Stimulated activated CD8-positive, alpha-beta memory T cell treated with anti-CD3 and anti-CD28 coated beads, Interleukin-7, amount 100 ng/mL, for 4 hours (primary cell): ENCODE data around the gene APPL2.
"Not testable (repeated sequence)": the region's sequence is repeated elsewhere in the genome, so short reads cannot be mapped to it uniquely, and the experiment has no call there.

Experiments
- DNase-seq, 2 donors: peaks; one replicate each; pipeline ENCODE4 v3.0.0-alpha.2; 2020; ENCODE audit warnings: low read depth in 2 of 2

Gene APPL2

GRCh38 chr12:105196090-105196489 lies 39.9 kb downstream of the APPL2 start:
- no peak for DNase-seq

- DNase-seq = no peak
Observed at GRCh38 chr12:105194947-105195346, 41.0 kb downstream of the APPL2 start.

GRCh38 chr12:105192624-105193225 lies 43.2 kb downstream of the APPL2 start:
- no peak for DNase-seq

GRCh38 chr12:105190530-105190929 lies 45.4 kb downstream of the APPL2 start:
- DNase-seq = no peak

- no peak for DNase-seq
Observed at GRCh38 chr12:105189293-105189692, 46.7 kb downstream of the APPL2 start.

GRCh38 chr12:105183976-105184375 lies 52.0 kb downstream of the APPL2 start:
- DNase-seq = not testable (repeated sequence)

- DNase-seq = not testable (repeated sequence)
Observed at GRCh38 chr12:105183406-105183805, 52.6 kb downstream of the APPL2 start.

- DNase-seq = not testable (repeated sequence)
Observed at GRCh38 chr12:105179114-105179513, 56.9 kb downstream of the APPL2 start.

GRCh38 chr12:105177208-105177607 lies 58.8 kb downstream of the APPL2 start:
- no peak for DNase-seq

- DNase-seq = no peak
Observed at GRCh38 chr12:105175397-105175990, 60.5 kb downstream of the APPL2 start.

GRCh38 chr12:105171691-105172436 lies 64.1 kb downstream of the APPL2 start:
- no peak for DNase-seq

- no peak for DNase-seq
Observed at GRCh38 chr12:105170139-105170538, 65.8 kb downstream of the APPL2 start.

GRCh38 chr12:105168006-105168405 lies 68.0 kb downstream of the APPL2 start:
- no peak for DNase-seq

- DNase-seq = no peak
Observed at GRCh38 chr12:105167346-105167745, 68.6 kb downstream of the APPL2 start.

- no peak for DNase-seq
Observed at GRCh38 chr12:105166736-105167135, 69.2 kb downstream of the APPL2 start.

GRCh38 chr12:105164068-105164467 lies 71.9 kb downstream of the APPL2 start:
- DNase-seq = no peak

- DNase-seq = no peak
Observed at GRCh38 chr12:105162174-105162573, 73.8 kb downstream of the APPL2 start.

- DNase-seq = no peak
Observed at GRCh38 chr12:105158876-105159275, 77.1 kb downstream of the APPL2 start.

- no peak for DNase-seq
Observed at GRCh38 chr12:105157606-105158005, 78.4 kb downstream of the APPL2 start.

GRCh38 chr12:105156260-105156659 lies 79.7 kb downstream of the APPL2 start:
- DNase-seq = no peak

- no peak for DNase-seq
Observed at GRCh38 chr12:105142259-105142658, 93.7 kb downstream of the APPL2 start.

GRCh38 chr12:105141320-105141922 lies 94.6 kb downstream of the APPL2 start:
- DNase-seq = no peak

- DNase-seq = no peak
Observed at GRCh38 chr12:105138248-105138647, 97.7 kb downstream of the APPL2 start.
